Right kidney (tissue), 1 donor: ENCODE measurements around the gene LPCAT2.
"Not testable (repeated sequence)": the region's sequence is repeated elsewhere in the genome, so short reads cannot be mapped to it uniquely, and the experiment has no call there.

ENCODE experiments used
- DNase-seq: peaks from one replicate; pipeline ENCODE4 v3.0.0-alpha.2; 2016

LPCAT2 gene

DNA sequence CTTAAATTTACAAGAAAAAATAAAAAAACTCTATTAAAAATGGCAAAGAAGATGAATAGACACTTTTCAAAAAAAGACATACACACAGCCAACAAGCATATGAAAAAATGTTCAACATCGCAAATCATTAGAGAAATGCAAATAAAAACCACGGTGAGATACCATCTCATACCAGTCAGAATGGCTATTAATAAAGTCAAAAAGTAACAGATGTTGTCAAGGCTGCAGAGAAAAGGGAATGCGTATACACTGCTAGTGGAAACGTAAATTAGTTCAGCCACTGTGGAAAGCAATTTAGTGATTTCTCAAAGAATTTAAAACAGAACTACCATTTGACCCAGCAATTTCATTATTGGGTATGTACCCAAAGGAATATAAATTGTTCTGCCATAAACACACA is 89.1 kb downstream of the LPCAT2 start:
- no peak for DNase-seq

DNA sequence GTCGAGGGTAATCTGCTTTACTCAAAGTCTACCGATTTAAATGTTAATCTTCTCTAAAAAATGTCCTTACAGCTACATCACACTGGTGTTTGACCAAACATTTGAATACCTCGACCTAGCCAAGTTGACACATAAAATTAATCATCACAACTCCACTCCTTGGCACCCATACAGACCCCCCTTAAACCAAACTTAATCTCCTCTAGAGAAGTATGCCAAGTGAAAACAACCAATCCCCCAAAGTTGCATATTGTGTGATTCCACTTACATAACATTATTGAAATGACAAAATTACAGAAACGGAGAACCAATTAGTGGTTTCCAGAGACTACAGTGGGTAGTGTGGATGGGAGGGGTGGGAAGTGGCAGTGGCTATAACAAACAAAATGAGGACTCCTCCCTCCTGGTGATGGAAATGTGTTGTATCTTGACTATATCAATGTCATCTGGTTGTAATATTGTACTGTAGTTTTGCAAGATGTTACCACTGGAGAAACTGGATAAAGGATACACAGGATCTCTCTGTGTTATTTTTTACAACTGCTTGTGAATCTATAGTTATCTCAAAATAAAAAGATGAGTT is 97.0 kb downstream of the LPCAT2 start:
- no peak for DNase-seq

DNA sequence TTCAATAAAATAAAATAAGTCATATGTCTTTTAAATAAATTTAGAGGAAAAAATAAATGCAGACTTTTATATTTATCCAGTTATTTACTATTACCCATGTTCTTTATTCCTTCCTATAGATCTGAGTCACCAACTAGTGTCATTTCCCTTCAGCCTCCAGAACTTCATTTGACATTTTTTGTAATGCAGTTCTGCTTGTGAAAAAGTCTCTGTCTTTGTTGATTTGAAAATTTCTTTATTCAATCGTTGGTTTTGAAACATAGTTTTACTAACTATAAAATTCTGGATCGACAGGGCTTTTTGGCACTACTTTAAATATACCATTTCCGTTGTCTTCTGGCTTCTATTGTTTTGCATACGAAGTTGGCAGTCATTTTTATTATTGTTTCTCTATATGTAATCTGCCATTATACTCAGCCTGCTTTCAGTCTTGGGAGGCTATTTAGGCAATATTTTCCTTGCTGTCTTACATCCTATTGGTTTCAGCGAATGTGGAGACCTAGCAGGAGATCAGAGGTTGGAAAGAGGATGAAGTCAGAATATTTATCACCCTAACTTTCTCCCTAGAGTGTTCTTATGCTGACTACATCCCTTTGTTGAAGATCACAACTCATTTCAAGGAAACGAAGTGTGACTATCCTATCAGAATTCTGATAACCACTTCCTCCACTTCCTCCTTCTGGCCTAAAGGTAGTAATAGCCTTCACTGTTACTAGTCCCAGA is 104.9 kb downstream of the LPCAT2 start:
- DNase-seq = no peak

DNA sequence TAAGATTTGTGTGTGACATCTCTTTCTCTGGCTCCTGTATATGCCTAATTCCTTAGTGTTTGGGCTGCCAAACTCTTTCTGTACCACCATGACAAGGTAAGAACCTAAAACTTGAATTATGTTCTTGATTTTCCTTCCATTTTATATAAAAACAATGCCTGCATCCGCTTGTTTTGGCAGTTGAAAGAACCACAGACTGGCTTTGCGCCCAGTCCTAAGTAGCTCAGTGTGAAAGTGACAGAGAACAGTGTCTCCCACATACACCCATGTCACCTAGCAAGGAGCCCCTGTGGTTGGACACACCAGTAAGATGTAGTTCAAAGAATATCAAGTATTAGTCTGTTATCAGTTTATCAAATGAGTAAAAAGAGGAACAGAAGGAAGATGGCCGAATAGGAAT is 106.2 kb downstream of the LPCAT2 start:
- DNase-seq = no peak

DNA sequence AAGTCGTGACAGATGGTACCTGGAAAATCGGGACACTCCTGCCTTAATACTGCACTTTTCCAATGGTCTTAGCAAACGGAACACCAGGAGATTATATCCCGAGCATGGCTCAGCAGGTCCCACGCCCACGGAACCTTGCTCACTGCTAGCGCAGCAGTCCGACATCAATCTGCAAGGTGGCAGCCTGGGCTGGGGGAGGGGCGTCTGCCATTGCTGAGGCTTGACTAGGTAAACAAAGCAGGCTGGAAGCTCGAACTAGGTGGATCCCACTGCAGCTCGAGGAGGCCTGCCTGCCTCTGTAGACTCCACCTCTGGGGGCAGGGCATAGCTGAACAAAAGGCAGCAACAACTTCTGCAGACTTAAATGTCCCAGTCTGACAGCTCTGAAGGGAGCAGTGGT is 106.8 kb downstream of the LPCAT2 start:
- not testable (repeated sequence) for DNase-seq

DNA sequence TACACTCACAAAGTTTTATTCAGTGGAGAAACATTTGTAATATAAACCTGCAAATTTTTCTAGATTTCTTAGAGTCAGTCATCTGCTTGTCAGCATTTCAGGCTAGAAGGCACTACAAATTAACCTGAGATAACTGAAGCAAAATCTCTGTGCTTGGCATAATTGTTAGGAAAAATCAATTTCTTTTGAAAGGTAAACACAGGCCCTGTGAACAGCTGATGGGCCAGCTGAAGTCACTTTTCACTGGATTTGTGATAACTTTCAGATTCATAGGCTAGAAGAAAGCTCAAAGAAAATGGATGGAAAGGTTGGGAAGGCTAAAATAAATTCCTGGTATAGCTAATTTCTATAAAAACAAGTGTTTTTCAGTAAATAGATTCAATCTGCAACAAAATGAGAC is 112.9 kb downstream of the LPCAT2 start:
- no peak for DNase-seq

DNA sequence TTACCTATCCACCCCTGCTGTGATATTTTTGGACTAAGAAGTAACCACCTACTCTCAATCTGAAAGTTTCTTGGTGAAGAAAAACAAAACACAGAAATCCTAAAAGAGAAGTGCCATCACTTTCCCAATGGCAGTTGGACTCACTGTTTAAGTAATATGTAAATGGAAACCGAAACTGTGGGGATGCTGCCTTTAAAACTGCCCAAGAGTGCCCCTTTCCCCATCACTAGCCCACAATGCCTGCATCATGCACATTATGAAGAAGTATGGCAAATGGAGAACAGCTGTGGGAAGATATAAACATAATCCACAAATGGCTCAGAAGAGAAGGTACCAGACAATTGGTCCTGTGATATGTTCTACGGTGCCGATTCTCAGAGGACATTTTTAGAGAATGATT is 113.4 kb downstream of the LPCAT2 start:
- DNase-seq = no peak

DNA sequence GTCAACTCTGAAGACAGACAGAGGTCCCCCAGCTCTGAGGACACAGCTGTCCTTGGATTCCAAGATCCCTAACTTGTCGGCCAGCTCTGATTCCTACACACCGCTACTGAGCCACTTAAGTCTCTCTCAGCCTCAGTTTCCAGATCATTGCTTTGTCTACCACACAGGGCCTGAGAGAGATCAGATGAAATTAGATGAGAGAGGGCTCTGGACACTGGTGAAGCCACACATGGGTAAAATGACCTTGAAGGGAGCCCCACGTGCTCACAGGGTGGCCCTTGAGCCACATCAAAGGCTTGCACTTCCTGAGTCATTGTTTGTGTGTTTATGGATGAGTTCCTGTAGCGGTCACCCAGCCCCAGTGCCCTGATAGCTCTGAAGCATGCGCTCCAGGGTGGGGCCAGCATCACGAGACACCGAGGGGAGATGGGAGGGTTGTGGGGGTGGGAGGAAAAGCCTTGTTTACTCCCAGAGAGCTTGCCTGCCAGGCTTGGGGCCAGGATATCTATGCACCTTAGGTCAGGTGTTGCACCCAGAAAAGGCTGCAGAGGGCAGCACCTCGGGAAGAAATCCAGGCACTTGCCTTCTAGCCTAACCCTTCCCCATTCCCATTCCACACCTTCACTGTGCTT is 114.2 kb downstream of the LPCAT2 start:
- DNase-seq = no peak

DNA sequence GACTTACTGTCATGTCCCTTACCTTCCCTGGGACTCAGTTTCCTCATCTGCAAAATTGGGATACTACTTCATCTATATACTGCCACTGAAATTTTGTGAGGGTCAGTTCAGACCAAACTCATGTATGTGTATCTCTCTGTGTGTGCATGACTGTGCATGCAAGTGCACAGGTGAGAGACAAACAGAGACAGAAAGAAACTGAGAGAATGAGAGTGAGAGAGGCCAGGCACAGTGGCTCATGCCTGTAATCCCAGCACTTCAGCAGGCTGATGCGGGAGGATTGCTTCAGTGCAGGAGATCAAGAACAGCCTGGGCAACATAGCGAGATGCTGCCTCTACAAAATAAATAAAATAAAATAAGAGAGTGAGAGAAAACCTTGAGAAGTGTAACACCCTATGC is 114.8 kb downstream of the LPCAT2 start:
- no peak for DNase-seq

DNA sequence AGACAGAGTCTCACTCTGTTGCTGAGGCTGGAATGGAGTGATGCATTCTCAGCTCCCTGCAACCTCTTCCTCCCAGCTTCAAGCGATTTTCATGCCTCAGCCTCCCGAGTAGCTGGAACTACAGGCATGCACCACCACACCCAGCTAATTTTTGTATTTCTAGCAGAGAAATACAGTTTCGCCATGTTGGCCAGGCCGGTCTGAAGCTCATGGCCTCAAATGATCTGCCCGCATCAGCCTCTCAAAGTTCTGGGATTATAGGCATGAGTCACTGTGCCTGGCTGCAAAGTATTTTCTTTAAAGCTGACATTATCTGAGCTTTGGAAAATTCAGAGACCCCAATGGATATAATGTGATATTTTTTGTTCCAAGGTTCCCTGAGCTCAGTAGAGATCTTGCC is 115.8 kb downstream of the LPCAT2 start:
- DNase-seq = no peak

DNA sequence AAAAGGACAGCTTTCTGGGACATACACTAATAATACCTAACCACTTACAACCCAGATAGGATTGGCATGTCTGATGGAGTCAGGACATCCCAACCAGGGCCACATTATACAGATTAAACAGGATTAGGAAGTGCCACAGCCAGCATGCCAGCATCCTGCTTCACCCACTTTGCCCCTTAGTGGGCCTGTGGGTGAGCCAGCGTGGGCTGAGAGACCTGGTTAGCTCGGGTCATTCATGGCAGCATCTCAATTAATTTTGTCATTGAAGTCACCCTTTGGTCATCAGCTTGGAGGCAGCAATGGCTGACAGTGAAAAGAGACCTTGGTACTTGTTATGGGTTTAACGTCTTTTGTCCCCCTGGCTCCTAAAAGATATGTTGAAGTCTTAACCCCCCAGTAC is 117.0 kb downstream of the LPCAT2 start:
- no peak for DNase-seq

DNA sequence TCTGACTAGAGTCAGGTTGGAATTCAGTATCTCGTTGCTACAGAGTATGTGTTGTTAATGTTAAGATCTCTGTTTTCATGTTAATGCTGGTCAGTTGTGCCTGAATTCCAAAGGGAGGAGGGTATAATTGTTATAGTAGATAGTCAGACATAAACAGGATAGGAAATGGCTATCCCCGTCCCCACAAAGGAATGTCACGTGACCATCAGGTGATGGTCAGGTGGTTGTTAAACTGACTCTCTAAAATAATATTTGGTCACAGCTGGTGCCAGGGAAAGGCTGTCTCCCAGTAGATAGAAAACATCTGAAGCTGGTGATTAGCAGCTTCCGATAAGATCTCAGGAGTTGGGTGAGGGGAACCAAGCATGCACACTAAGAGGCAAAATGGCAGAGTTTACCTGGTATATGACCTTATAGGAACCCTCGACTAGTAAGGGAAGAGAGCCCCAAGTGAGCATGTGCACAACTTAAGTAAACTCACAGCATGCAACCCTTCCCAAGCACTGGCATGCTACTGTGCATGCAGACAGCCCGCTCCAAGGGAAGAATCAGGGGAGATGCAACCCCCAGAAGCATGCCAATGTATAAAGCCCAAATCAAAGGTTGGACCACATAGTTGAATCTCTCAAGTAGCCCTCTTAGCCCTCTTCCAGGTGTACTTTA is 119.6 kb downstream of the LPCAT2 start:
- DNase-seq = no peak

DNA sequence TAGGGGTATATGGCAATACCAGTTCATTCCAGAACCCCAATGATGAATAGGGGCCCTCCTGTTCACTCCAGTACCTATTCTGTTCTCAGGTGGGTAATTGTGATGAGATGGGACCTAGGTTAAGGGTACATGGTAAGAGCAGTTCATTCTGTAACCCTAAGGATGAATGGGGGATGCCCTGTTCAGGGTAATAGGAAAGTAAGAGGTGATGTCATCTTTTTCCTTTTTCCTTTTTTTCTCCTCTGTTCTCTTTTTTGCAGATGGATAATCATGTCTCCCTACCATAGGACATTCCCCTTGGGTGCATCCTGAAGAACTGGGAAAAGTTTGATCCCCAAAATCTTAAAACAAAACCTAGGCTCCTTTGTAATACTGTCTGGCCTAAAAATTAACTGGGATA is 121.9 kb downstream of the LPCAT2 start:
- no peak for DNase-seq

DNA sequence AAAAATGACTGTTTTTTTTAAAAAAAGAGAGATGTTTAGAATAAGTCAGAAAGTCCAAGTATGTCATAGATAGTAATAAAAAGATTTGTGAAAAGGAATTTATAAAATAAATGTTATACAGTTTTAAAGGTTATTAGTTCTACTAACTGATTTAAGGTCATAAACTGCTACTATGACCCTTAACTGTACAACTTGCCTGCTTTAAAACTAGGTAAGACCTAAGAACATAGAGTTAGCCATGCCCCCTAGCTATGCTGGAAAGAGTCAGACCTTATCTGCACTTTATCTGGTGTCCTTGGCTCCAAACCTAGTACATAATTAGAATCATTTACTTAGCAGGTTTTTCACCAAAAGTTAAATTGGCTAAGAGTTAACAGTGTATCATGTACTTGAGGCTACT is 123.4 kb downstream of the LPCAT2 start:
- no peak for DNase-seq

DNA sequence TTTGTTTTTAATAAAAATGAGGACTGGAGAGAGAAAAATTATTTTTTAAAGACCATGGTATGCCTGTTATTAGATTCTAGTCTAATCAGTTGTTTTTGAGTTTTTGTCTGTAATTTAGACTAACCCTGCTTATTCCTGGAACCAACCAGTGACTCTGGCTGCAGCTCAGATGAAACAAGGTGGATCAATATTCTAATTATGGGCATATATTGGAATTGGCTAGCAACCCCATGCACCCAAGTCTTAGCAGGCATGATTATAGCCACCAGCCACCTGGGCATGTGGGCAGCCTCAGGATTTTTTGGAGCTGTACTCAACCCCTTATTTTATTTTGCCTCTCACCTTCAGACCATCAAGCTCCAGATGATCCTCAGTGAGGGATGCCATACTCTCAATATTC is 125.3 kb downstream of the LPCAT2 start:
- DNase-seq = no peak
